Psoas muscle (tissue), 8 donors: ENCODE measurements around the gene ADSS1. TPM values are rescaled to one million over a fixed set of nuclear protein-coding genes. Genes with fewer than 3 reads are reported as not detected.

ENCODE experiments used
- ATAC-seq, 4 donors: fragments of 200-7000 bp; cut with Tn5 transposase; one replicate each; pipeline ENCODE4 v1.9.1; 2020; ENCODE audit warnings: moderate library complexity in 3 of 4, mild to moderate bottlenecking in 2 of 4
- DNase-seq, 2 donors: peaks; one replicate each; pipeline ENCODE4 v3.0.0-alpha.2; 2020
- H3K27ac ChIP-seq: fragments of 200-600 bp; one replicate; pipeline ENCODE4 v1.8.0; 2022
- H3K27me3 ChIP-seq, 3 donors: fragments of 200-600 bp in 1 of 3; one replicate each; pipeline versions ENCODE4 v1.6.1 to v1.8.0; 2013 to 2022; ENCODE audit warnings: low read length in 2 of 3, mild to moderate bottlenecking in 2 of 3, moderate library complexity in 1 of 3; ENCODE audit not compliant: insufficient read depth in 3 of 3
- H3K36me3 ChIP-seq, 2 donors: fragments of 200-600 bp in 1 of 2; one replicate each; pipeline versions ENCODE4 v1.6.1 to v1.8.0; 2013 to 2022; ENCODE audit warnings: low read depth in 1 of 2, mild to moderate bottlenecking in 1 of 2, moderate library complexity in 1 of 2; ENCODE audit not compliant: insufficient read depth in 1 of 2
- H3K4me1 ChIP-seq: fragments of 200-600 bp; one replicate; pipeline ENCODE4 v1.8.0; 2022
- H3K4me3 ChIP-seq: fragments of 200-600 bp; one replicate; pipeline ENCODE4 v1.8.0; 2022; ENCODE audit warnings: mild to moderate bottlenecking
- H3K9me3 ChIP-seq: fragments of 200-600 bp; one replicate; pipeline ENCODE4 v1.8.0; 2022
- WGBS, 3 donors: extraction: QIAGEN DNeasy Blood & Tissue Kit; methylation state at CpG; one replicate each; pipeline versions ENCODE4 v1.1.6 to v1.1.7; 2013; 5-methylcytosine and 5-hydroxymethylcytosine counted together
- intact Hi-C, 2 donors: fragments of 100-400 bp; cut with DNase I; formaldehyde crosslinking; loops; one replicate each; pipeline versions ENCODE4 v1.11.0 to v1.14.2; 2022
- polyA plus RNA-seq, 3 donors: library from polyadenylated mRNA; stranded (reverse); fragments of 200-250 nt; gene quantifications; one replicate each; pipeline ENCODE4 v1.2.3, GENCODE V29; 2013
- total RNA-seq, 4 donors: library from RNA; stranded (reverse); fragmentation: NEBNext Ultra II Directional in 2 of 4; extraction: Animal tissue kit (Norgen Biotek cat#: 25700) in 2 of 4; gene quantifications; one replicate each; pipeline versions ENCODE4 v1.2.1 to v1.2.4, GENCODE V29; 2021 to 2023
- TF ChIP-seq, protein P1 (sequence below): fragments of 200-600 bp; IDR thresholded peaks from one replicate; pipeline ENCODE4 v1.8.0; 2022; ENCODE audit warnings: antibody characterized with exemption
- donor health status: healthy with polysubstance abuse.
- donor health status: DM: no; HTN: no; CAD: no; lungs with moderate emphysema.
- donor health status: Bipolar disorder and iron deficiency.
- donor health status: healthy.
- donor health status: DM: yes; HTN: yes; CAD: no.
- donor health status: DM: no; HTN: no; CAD: no.
- donor health status: DM: no; HTN: no; CAD: no.
- donor health status: DM: yes; HTN: yes; CAD: no.

ADSS1 gene
- total and polyA plus RNA-seq, 7 donors, result 187 to 394 (median 300) TPM

- Histone ChIP-seq H3K36me3 (peaks cover 0 to 14% of the 10 kb centered on the region in 2 donors), H3K27me3 (no peaks in the 10 kb centered on the region), H3K4me3 (no peak overlapping the region), H3K4me1 (peaks cover 17% of the 10 kb centered on the region), H3K27ac (no peak overlapping the region), H3K9me3 (no peaks in the 10 kb centered on the region)
- no peak for ATAC-seq
- DNase-seq, result no peak
- intact Hi-C loops, result loop anchor here in 1 of 2 donors (1.0 to 5.0 kb wide), 2 partner anchors 25 to 282 kb away; no protein-coding TSS in a partner anchor
- 86 to 91% (median 89%) methylated on average over 3 of the region's 3 CpGs for WGBS, 3 donors
- TF ChIP-seq, protein P1, sequence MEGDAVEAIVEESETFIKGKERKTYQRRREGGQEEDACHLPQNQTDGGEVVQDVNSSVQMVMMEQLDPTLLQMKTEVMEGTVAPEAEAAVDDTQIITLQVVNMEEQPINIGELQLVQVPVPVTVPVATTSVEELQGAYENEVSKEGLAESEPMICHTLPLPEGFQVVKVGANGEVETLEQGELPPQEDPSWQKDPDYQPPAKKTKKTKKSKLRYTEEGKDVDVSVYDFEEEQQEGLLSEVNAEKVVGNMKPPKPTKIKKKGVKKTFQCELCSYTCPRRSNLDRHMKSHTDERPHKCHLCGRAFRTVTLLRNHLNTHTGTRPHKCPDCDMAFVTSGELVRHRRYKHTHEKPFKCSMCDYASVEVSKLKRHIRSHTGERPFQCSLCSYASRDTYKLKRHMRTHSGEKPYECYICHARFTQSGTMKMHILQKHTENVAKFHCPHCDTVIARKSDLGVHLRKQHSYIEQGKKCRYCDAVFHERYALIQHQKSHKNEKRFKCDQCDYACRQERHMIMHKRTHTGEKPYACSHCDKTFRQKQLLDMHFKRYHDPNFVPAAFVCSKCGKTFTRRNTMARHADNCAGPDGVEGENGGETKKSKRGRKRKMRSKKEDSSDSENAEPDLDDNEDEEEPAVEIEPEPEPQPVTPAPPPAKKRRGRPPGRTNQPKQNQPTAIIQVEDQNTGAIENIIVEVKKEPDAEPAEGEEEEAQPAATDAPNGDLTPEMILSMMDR, result no peak
Measured at GRCh38 chr14:104765517-104765916, 41.5 kb downstream of the ADSS1 start.

DNA sequence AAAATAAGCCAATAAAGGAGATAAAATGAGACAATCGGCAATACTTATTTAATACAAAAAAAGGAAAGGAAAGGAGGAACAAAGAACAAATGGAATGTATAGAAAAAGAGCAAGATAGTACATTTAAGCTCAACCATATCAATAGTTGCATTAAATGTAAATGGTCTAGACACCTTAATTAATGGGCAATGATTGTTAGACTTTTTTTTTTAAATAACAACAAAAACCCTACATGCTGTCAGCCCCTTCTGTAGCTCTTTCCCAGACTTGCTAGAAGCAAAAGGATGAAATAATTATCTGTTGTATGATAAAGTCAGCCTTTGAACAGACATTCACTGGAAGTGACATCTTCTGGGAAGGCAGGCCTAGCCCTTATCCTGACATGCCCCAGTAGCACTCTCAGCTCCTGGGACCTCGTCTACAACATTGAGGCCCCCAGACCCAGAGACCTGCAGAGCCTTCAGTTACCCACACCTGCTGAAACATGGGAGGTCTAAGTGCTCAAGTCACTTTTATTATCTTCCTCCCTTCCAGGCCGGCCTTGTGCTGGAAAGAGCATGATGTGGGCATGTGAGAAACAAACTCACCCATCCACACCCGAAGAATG is 42.3 kb downstream of the ADSS1 start:
- H3K27me3 ChIP-seq, result no peaks in the 10 kb centered on the region
- intact Hi-C loops, result loop anchor here in 1 of 2 donors (5.0 kb wide), 1 partner anchor 281 kb away; no protein-coding TSS in a partner anchor
- H3K4me1 ChIP-seq, result peaks cover 12% of the 10 kb centered on the region
- ATAC-seq (no peak), DNase-seq (no peak)
- no peak overlapping the region for H3K27ac ChIP-seq
- WGBS, 3 donors, result 94 to 96% (median 94%) methylated on average over 4 of the region's 4 CpGs
- no peak overlapping the region for H3K4me3 ChIP-seq
- peaks cover 0 to 21% of the 10 kb centered on the region in 2 donors for H3K36me3 ChIP-seq
- TF ChIP-seq, protein P1, result no peak
- no peaks in the 10 kb centered on the region for H3K9me3 ChIP-seq

DNA sequence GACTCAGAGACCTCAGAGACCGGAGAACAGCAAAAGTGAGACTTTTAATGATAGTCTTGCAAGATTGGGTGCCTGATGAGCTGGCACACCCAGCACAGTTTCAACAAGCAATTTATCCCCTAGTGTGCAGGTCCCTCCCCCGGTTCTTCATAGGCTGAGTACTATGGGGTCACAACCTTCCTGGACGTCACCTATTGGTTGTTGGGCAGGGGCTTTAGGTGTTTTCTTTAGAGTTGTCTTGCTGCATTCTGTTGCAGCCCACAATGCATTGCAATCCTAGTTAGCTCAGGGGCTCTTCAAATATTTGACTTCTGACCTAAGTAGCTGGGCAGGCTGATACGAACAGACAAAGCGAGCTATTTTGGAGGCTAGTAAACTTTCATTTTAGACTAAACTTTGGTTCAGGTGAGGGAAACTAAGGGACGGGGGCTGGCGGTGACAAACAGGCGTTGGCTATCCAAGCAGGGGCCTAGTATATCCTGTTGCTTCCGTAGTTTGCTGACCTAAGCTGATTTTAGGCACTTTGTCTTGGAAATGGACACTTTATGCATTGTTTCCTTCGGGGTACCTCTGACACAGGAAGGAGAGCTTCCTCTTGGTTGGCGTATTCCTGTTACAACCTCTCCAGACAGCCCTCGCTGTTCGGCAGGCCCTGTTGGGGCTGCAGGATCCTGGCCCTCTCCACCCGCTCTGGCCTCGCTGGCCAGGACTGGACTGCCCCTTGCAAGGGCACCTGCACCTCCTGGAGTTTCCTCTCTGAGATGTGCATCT is 43.0 kb downstream of the ADSS1 start:
- H3K36me3 ChIP-seq, result peaks cover 0 to 28% of the 10 kb centered on the region in 2 donors
- DNase-seq, result no peak

GRCh38 chr14:104767634-104767918 is 43.5 kb downstream of the ADSS1 start:
- Histone ChIP-seq H3K27me3 (no peaks in the 10 kb centered on the region), H3K36me3 (peaks cover 0 to 33% of the 10 kb centered on the region in 2 donors), H3K9me3 (no peaks in the 10 kb centered on the region), H3K4me3 (no peak overlapping the region), H3K27ac (no peak overlapping the region), H3K4me1 (no peaks in the 10 kb centered on the region)
- no peak for DNase-seq
- 78 to 86% (median 80%) methylated on average over 5 of the region's 5 CpGs for WGBS, 3 donors
- TF ChIP-seq, protein P1, result no peak
- no peak for ATAC-seq
- intact Hi-C loops, result loop anchor here in 1 of 2 donors (5.0 kb wide), 1 partner anchor 280 kb away; no protein-coding TSS in a partner anchor

More for the DNA sequence above, 43.0 kb downstream of the ADSS1 start:
- Histone ChIP-seq H3K4me3 (no peak overlapping the region), H3K27ac (no peak overlapping the region), H3K9me3 (no peaks in the 10 kb centered on the region), H3K27me3 (no peaks in the 10 kb centered on the region), H3K4me1 (peaks cover 5% of the 10 kb centered on the region)
- ATAC-seq, result no peak
- WGBS, 3 donors, result 85 to 87% (median 86%) methylated on average over 15 of the region's 15 CpGs
- intact Hi-C loops, result loop anchor here in 1 of 2 donors (5.0 kb wide), 1 partner anchor 280 kb away; no protein-coding TSS in a partner anchor
- TF ChIP-seq, protein P1, result no peak
